ENCODE measurements around the gene SPACA6.
"Not testable (repeated sequence)": the region's sequence is repeated elsewhere in the genome, so short reads cannot be mapped to it uniquely, and the experiment has no call there.

SPACA6 gene

DNA sequence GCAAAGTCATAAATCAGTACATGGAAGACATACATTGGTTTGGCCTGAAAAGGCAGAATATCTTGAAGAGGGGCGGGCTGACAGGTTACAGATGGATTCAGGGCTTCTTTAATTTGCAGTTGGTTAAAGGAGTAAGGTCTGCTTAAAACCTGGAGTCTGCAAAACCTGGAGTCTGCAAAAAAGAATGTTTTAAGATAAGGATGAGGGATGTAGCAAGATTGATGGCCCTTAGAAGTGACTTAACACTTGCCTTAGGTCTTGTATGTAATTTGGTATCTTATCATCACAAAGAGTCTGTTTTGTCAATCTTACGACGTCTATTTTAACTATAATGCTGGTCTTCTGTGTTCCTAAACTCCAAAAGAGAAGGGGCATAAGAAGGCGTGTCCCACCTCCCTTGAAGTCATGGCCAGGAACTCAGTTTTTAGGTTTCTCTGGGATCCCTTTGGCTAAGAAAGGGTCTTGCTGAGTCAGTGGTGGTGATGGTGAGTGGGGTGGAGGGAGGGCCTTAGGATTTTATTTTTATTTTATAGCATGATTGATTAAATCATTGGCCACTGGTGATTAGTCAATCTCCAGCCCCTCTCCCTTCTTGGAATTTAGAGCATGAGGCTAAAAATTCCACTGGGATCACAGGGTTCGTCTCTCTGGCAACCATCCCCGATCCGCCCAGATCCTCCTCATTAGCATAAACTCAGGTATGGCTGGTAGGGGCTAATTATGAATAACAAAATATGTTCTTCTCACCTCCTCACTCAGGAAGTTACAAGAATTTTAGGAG is 40.8 kb downstream of the SPACA6 start:
- no peak for DNase-seq (ENCODE audit: low read depth in 2 of 2)

DNA sequence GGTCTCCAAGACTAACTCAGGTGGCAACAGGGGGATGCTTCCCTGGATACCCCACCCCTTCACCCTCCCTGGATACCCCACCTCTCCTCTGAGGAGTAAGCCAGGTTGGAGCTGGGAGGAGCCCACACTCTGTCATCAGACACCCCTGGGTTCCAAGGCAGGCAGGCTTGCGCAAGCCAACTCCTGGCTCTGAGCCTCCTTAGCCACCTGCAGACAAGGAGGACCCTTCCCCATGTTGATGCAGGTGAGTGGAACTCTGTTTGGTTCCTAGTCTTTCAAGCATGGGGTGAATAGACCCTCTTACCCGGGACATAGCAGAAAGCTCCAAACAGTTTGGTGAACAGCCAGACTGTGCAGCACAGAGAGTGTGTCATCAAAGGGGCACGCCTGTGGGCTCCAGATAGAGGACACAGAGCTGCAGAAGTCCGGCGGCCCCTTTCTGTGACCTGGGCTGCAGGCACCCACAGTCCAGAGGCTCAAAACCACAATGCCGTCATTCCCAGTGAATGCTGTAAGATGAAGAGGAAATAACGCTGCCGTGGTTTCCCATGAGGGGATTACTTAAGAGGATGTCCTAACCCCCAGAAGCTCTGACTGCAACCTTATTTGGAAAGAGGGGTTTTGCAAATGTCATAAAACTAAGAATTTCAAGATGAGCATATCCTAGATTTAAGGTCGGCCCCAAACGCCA is 42.8 kb downstream of the SPACA6 start:
- no peak for DNase-seq (ENCODE audit: low read depth in 2 of 2)

- no peak for DNase-seq (ENCODE audit: low read depth in 2 of 2)
These were observed 44.3 kb downstream of the SPACA6 start for GRCh38 chr19:51737389-51737788.

GRCh38 chr19:51737924-51738323 is 44.8 kb downstream of the SPACA6 start:
- DNase-seq (ENCODE audit: low read depth in 2 of 2): no peak

DNA sequence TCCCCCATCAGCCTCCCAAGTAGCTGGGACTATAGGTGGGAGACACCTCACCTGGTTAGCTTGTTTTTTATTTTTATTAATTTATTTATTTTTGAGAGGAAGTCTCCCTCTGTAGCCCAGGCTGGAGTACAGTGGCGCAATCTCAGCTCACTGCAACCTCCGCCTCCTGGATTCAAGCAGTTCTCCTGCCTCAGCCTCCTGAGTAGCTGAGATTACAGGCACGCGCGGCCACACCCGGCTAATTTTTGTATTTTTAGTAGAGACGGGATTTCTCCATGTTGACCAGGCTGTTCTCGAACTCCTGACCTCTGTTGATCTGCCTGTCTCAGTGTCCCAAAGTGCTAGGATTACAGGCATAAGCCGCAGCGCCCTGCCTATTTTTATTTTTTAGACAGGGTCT is 45.4 kb downstream of the SPACA6 start:
- not testable (repeated sequence) for DNase-seq (ENCODE audit: low read depth in 2 of 2)

- no peak for DNase-seq (ENCODE audit: low read depth in 2 of 2)
These were observed 46.5 kb downstream of the SPACA6 start for GRCh38 chr19:51739466-51740213.

GRCh38 chr19:51740356-51740755 is 47.2 kb downstream of the SPACA6 start:
- DNase-seq (ENCODE audit: low read depth in 2 of 2): no peak

DNA sequence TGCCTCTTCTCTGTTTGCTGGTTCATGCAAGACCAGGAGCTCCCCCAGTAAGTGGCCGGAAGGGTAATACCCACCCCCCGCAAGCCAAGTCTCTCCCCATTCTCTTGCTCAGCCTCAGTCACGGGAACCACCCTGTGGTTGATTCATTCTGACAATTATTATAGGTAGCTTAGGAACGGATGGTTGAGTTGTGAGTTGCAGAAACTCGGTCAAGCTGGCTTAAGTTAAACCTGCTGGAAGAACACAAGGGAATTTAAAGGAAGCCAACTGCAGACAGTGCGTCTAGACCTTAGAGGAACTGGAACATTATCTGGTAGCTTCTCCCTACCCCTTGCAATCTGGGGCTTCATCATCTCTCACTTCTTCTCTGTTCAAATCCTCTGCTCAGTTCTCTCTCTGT is 49.7 kb downstream of the SPACA6 start:
- DNase-seq (ENCODE audit: low read depth in 2 of 2): no peak

GRCh38 chr19:51743405-51743804 is 50.3 kb downstream of the SPACA6 start:
- DNase-seq (ENCODE audit: low read depth in 2 of 2): no peak

DNA sequence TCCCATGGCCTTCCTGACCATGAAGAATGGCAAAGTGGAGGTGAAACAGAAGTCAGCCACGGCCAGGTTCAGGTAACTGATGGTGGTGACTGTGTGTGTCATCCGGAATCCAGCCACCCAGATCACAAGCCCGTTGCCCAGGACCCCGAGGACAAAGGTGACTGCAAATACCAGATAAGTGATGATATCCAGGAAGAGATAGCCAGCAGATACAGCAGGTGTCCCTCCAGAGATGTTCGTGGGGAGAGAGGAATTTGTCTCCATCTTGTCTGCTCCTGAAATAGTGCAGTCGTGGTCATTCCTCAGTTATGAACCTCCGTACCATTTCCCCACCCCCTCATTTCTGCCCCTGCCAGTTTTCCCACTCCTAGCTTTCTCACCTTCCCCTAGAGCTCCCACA is 53.6 kb downstream of the SPACA6 start:
- no peak for DNase-seq (ENCODE audit: low read depth in 2 of 2)

GRCh38 chr19:51749979-51750378 is 56.8 kb downstream of the SPACA6 start:
- DNase-seq (ENCODE audit: low read depth in 2 of 2): no peak

DNA sequence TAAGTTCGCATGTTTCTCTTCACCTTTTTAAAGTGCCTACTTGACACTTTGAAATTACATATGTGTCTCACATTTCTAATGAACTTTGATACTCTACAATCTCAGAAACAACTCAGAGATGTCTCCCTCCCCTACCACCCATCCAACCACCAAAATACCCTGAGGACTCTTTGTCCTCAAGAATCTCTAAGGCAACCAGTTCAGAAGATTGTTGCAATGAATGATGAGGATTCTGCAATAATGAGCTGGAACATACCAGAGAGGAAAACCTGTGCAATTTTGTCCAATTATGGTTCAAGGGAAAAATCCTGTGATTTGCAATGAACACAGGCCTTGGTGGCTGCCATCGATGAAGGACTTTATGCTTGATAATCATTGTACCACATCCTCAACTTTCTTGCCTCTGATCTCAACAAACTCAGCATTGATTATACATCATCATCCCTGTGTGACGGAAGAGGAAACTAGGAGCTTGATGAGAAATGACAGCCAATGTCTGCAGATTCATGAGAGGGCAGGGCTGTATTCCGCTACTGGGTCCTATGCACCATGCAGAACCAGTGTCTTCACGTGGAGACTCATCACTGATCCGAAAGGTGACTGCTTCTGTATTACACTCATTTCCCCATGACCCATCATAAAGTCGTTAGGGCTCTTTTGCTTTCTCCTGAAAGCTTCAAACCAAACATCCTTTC is 57.4 kb downstream of the SPACA6 start:
- no peak for DNase-seq (ENCODE audit: low read depth in 2 of 2)

- no peak for DNase-seq (ENCODE audit: low read depth in 2 of 2)
These were observed 58.5 kb downstream of the SPACA6 start, which contains the start of gene FPR1 for GRCh38 chr19:51751655-51752054. Gene FPR1 (minus strand): TSS chr19:51751878. CDS start chr19:51746994, 4,884 bp downstream.

- no peak for DNase-seq (ENCODE audit: low read depth in 2 of 2)
These were observed 61.0 kb downstream of the SPACA6 start for GRCh38 chr19:51754109-51754508.

GRCh38 chr19:51754770-51755169 is 61.6 kb downstream of the SPACA6 start:
- no peak for DNase-seq (ENCODE audit: low read depth in 2 of 2)

Data from stimulated activated CD8-positive, alpha-beta memory T cell treated with anti-CD3 and anti-CD28 coated beads, Interleukin-7, amount 100 ng/mL, for 4 hours (primary cell).